ENCODE measurements around the gene YTHDF1.
A peak's percentile ranks its signal among the peaks of the same experiment; 100 is the strongest.

YTHDF1 gene

GRCh38 chr20:63248835-63249591, 33.1 kb upstream of the YTHDF1 start:
- no peak for DNase-seq (ENCODE audit: low read depth)

GRCh38 chr20:63247671-63248228, 31.8 kb upstream of the YTHDF1 start:
- no peak for DNase-seq (ENCODE audit: low read depth)

- no peak for DNase-seq (ENCODE audit: low read depth)
These were observed 30.8 kb upstream of the YTHDF1 start for GRCh38 chr20:63246490-63247288.

- DNase-seq (ENCODE audit: low read depth): no peak
These were observed 28.5 kb upstream of the YTHDF1 start for GRCh38 chr20:63244468-63244867.

- no peak for DNase-seq (ENCODE audit: low read depth)
These were observed 27.8 kb upstream of the YTHDF1 start for GRCh38 chr20:63243604-63244247.

GRCh38 chr20:63242736-63243135, 26.8 kb upstream of the YTHDF1 start:
- DNase-seq (ENCODE audit: low read depth): no peak

GRCh38 chr20:63241272-63241671, 25.3 kb upstream of the YTHDF1 start:
- DNase-seq (ENCODE audit: low read depth): no peak

- DNase-seq (ENCODE audit: low read depth): no peak
These were observed 24.1 kb upstream of the YTHDF1 start for GRCh38 chr20:63240004-63240403.

- no peak for DNase-seq (ENCODE audit: low read depth)
These were observed 23.5 kb upstream of the YTHDF1 start for GRCh38 chr20:63239431-63239830.

GRCh38 chr20:63238514-63239125, 22.7 kb upstream of the YTHDF1 start:
- DNase-seq (ENCODE audit: low read depth): no peak

- no peak for DNase-seq (ENCODE audit: low read depth)
These were observed 22.1 kb upstream of the YTHDF1 start for GRCh38 chr20:63238031-63238430.

- DNase-seq (ENCODE audit: low read depth): no peak
These were observed 20.3 kb upstream of the YTHDF1 start for GRCh38 chr20:63236116-63236837.

- no peak for DNase-seq (ENCODE audit: low read depth)
These were observed 19.6 kb upstream of the YTHDF1 start, which contains the start of gene BIRC7 for GRCh38 chr20:63235399-63235983. Gene BIRC7, plus strand, starts transcription at chr20:63235905. Its CDS starts 192 bp downstream, at chr20:63236097.

GRCh38 chr20:63234693-63235398, 18.9 kb upstream of the YTHDF1 start:
- no peak for DNase-seq (ENCODE audit: low read depth)

GRCh38 chr20:63233924-63234323, 18.0 kb upstream of the YTHDF1 start:
- DNase-seq (ENCODE audit: low read depth): no peak

GRCh38 chr20:63233061-63233344, 17.1 kb upstream of the YTHDF1 start:
- DNase-seq (ENCODE audit: low read depth): no peak

- peak; percentile 77 for DNase-seq (ENCODE audit: low read depth)
These were observed 16.5 kb upstream of the YTHDF1 start for GRCh38 chr20:63232235-63233060.

GRCh38 chr20:63230800-63231268, 14.9 kb upstream of the YTHDF1 start:
- no peak for DNase-seq (ENCODE audit: low read depth)

GRCh38 chr20:63228806-63229205, 12.9 kb upstream of the YTHDF1 start:
- no peak for DNase-seq (ENCODE audit: low read depth)
